GM23338 (cell line): ENCODE data around the gene TGDS. TPM values are rescaled to one million over a fixed set of nuclear protein-coding genes. Genes with fewer than 3 reads are reported as not detected.
A peak's percentile ranks its signal among the peaks of the same experiment; 100 is the strongest.

Experiments
- ATAC-seq: fragments of 200-7000 bp; cut with Tn5 transposase; 3 replicates; pipeline ENCODE4 v1.9.1; 2020
- DNase-seq: peaks from one replicate; pipeline ENCODE4 v3.0.0-alpha.2; 2015; ENCODE audit warnings: low spot score
- H2AFZ ChIP-seq: fragments of 200-600 bp; sonication (generic); 2 replicates; pipeline ENCODE4 v1.8.0; 2016; ENCODE audit warnings: antibody characterized with exemption, mild to moderate bottlenecking, moderate library complexity
- H3F3A ChIP-seq: fragments of 200-600 bp; sonication (generic); replicated peaks from 2 replicates; pipeline ENCODE4 v1.8.0; 2017; ENCODE audit warnings: antibody characterized with exemption, mixed run types, low read depth
- H3K27ac ChIP-seq: fragments of 200-600 bp; sonication (generic); 2 replicates; pipeline ENCODE4 v1.6.1; 2016; ENCODE audit warnings: low read depth
- H3K27me3 ChIP-seq: fragments of 200-600 bp; sonication (generic); 2 replicates; pipeline ENCODE4 v1.8.0; 2016; ENCODE audit warnings: mild to moderate bottlenecking, mixed run types, moderate library complexity; ENCODE audit not compliant: insufficient read depth
- H3K36me3 ChIP-seq: fragments of 200-600 bp; sonication (generic); 2 replicates; pipeline ENCODE4 v1.8.0; 2016; ENCODE audit warnings: mild to moderate bottlenecking; ENCODE audit not compliant: insufficient read depth
- H3K4me1 ChIP-seq: fragments of 200-600 bp; sonication (generic); 2 replicates; pipeline ENCODE4 v1.8.0; 2016; ENCODE audit warnings: mild to moderate bottlenecking, moderate library complexity; ENCODE audit not compliant: insufficient read depth
- H3K4me2 ChIP-seq: fragments of 200-600 bp; sonication (generic); 2 replicates; pipeline ENCODE4 v1.7.1; 2017; ENCODE audit warnings: mixed run types
- H3K4me3 ChIP-seq: fragments of 200-600 bp; sonication (generic); 2 replicates; pipeline ENCODE4 v1.6.1; 2016; ENCODE audit warnings: mixed run types
- H3K79me2 ChIP-seq: fragments of 200-600 bp; sonication (generic); replicated peaks from 2 replicates; pipeline ENCODE4 v1.8.0; 2017; ENCODE audit warnings: mild to moderate bottlenecking; ENCODE audit not compliant: insufficient read depth
- H3K9me2 ChIP-seq: fragments of 200-600 bp; sonication (generic); 2 replicates; pipeline ENCODE4 v1.8.0; 2017; ENCODE audit not compliant: insufficient read depth
- H4K20me1 ChIP-seq: fragments of 200-600 bp; sonication (generic); replicated peaks from 2 replicates; pipeline ENCODE4 v1.8.0; 2017; ENCODE audit warnings: mild to moderate bottlenecking; ENCODE audit not compliant: insufficient read depth
- H3K27ac Mint-ChIP-seq: 2 replicates; pipeline ENCODE4 v1.8.0; 2020; ENCODE audit warnings: inconsistent platforms, mild to moderate bottlenecking, moderate library complexity, mixed read lengths
- H3K27me3 Mint-ChIP-seq: 3 replicates; pipeline ENCODE4 v1.8.0; 2022; ENCODE audit warnings: low read depth, mild to moderate bottlenecking, moderate library complexity, mixed read lengths, inconsistent platforms; ENCODE audit not compliant: insufficient read depth, poor library complexity
- H3K36me3 Mint-ChIP-seq: 3 replicates; pipeline ENCODE4 v1.8.0; 2021; ENCODE audit warnings: low read depth, mild to moderate bottlenecking, inconsistent platforms, moderate library complexity, mixed read lengths
- H3K4me1 Mint-ChIP-seq: 3 replicates; pipeline ENCODE4 v1.8.0; 2020; ENCODE audit warnings: mild to moderate bottlenecking, inconsistent platforms, mixed read lengths
- H3K4me3 Mint-ChIP-seq: 3 replicates; pipeline ENCODE4 v1.8.0; 2021; ENCODE audit warnings: moderate library complexity, mild to moderate bottlenecking, inconsistent platforms, mixed read lengths
- H3K9me3 Mint-ChIP-seq: 3 replicates; pipeline ENCODE4 v1.8.0; 2020; ENCODE audit warnings: moderate library complexity, mild to moderate bottlenecking, inconsistent platforms, mixed read lengths
- CREB1 ChIP-seq: fragments of 250-450 bp; sonication (Bioruptor Pico); IDR thresholded peaks from 2 replicates; pipeline ENCODE4 v1.5.0; 2020; ENCODE audit warnings: low read depth, mild to moderate bottlenecking, moderate library complexity
- CTCF ChIP-seq, 2 experiments: fragments of 200-600 bp in 1 of 2; sonication (generic) in 1 of 2; conservative IDR thresholded peaks; 2 replicates each; pipeline versions ENCODE4 v1.5.1 to v1.6.1; 2016 to 2017; ENCODE audit warnings: antibody characterized with exemption in 2 of 2, low read depth in 2 of 2, mild to moderate bottlenecking in 2 of 2, moderate library complexity in 1 of 2
- EZH2 ChIP-seq: fragments of 200-600 bp; sonication (generic); IDR thresholded peaks from one replicate; pipeline ENCODE4 v1.8.0; 2017; ENCODE audit warnings: antibody characterized with exemption, mild to moderate bottlenecking, low read depth; ENCODE audit not compliant: unreplicated experiment
- JUNB ChIP-seq: IDR thresholded peaks from one replicate; pipeline ENCODE4 v1.6.1; 2016; ENCODE audit warnings: antibody characterized with exemption; ENCODE audit not compliant: unreplicated experiment
- NANOG ChIP-seq: IDR thresholded peaks from 2 replicates; pipeline ENCODE4 v1.6.1; 2016; ENCODE audit warnings: antibody characterized with exemption, borderline replicate concordance
- POLR2AphosphoS5 ChIP-seq: IDR thresholded peaks from 2 replicates; pipeline ENCODE4 v1.6.1; 2016; ENCODE audit warnings: antibody characterized with exemption, low read depth
- STAT1 ChIP-seq: IDR thresholded peaks from one replicate; pipeline ENCODE4 v1.6.1; 2016; ENCODE audit warnings: antibody characterized with exemption; ENCODE audit not compliant: unreplicated experiment
- polyA plus RNA-seq: library from polyadenylated mRNA; unstranded; fragments of >200 nt; fragmentation: Nextera tagmentation; extraction: Ambion mirVana; gene quantifications from 2 replicates; pipeline ENCODE4 v1.2.1, GENCODE V29; 2016
- total RNA-seq: library from RNA; depleted of rRNA; stranded (reverse); fragments of >200 nt; shearing (Covaris generic); gene quantifications from 2 replicates; pipeline ENCODE4 v1.2.3, GENCODE V29; 2014

TGDS gene
- total and polyA plus RNA-seq, 2 experiments from 2014 or later = 18.4 to 19.6 TPM

GRCh38 chr13:94549232-94550061 lies 46.5 kb downstream of the TGDS start:
- peak overlapping the region; percentile 94 for H3K27ac Mint-ChIP-seq
- Histone ChIP-seq H3K36me3 (no peaks in the 10 kb centered on the region), H3K27me3 (no peaks in the 10 kb centered on the region), H3K4me3 (peak overlapping the region; percentile 75), H3K27ac (peak overlapping the region; percentile 95), H3K9me2 (no peaks in the 10 kb centered on the region), H3K79me2 (no peaks in the 10 kb centered on the region), H3K4me2 (peak overlapping the region; percentile 81), H3K4me1 (peaks cover 26% of the 10 kb centered on the region), H4K20me1 (no peaks in the 10 kb centered on the region), H2AFZ (peak overlapping the region; percentile 96), H3F3A (no peaks in the 10 kb centered on the region; the same call in 1 of the 2 replicates)
- ATAC-seq (peak; percentile 82), DNase-seq (peak; percentile 87)
- peak overlapping the region; percentile 83 for H3K4me3 Mint-ChIP-seq
- TF ChIP-seq STAT1 (no peak), POLR2AphosphoS5 (peak; percentile 75), CREB1 (CRISPR knock-in tag) (no peak; the same call in none of the 2 replicates), EZH2 (no peak)
- H3K27me3 Mint-ChIP-seq = peaks cover 20% of the 10 kb centered on the region
- H3K4me1 Mint-ChIP-seq = peaks cover 33% of the 10 kb centered on the region
- peaks cover 6% of the 10 kb centered on the region; the same call in 2 of the 3 replicates for H3K36me3 Mint-ChIP-seq
- peaks cover 9% of the 10 kb centered on the region; the same call in 2 of the 3 replicates for H3K9me3 Mint-ChIP-seq

- H2AFZ ChIP-seq = peak overlapping the region; percentile 86
- H3K4me3 ChIP-seq = peak overlapping the region; percentile 75
- H3K4me3 Mint-ChIP-seq = peak overlapping the region; percentile 83
- DNase-seq (peak; percentile 80), ATAC-seq (peak; percentile 75)
- H3F3A ChIP-seq = no peaks in the 10 kb centered on the region; the same call in 1 of the 2 replicates
- peak overlapping the region; percentile 95 for H3K27ac ChIP-seq
- TF ChIP-seq CTCF (conservative IDR thresholded peaks at IDR 0.05; ENCODE audit: low read depth in 2 of 2) = peak; percentile 30 to 54; a peak in 2 of 4 replicates
- TF ChIP-seq NANOG = no peak
- no peak for TF ChIP-seq EZH2
- TF ChIP-seq JUNB = no peak
- peaks cover 6% of the 10 kb centered on the region; the same call in 2 of the 3 replicates for H3K36me3 Mint-ChIP-seq
- H3K4me2 ChIP-seq = peak overlapping the region; percentile 81
- H3K4me1 ChIP-seq = peaks cover 26% of the 10 kb centered on the region
- H4K20me1 ChIP-seq = no peaks in the 10 kb centered on the region
- no peaks in the 10 kb centered on the region for H3K79me2 ChIP-seq
- H3K4me1 Mint-ChIP-seq = peaks cover 33% of the 10 kb centered on the region
- H3K9me2 ChIP-seq = no peaks in the 10 kb centered on the region
- H3K27me3 ChIP-seq = no peaks in the 10 kb centered on the region
- peak overlapping the region; percentile 94 for H3K27ac Mint-ChIP-seq
- H3K9me3 Mint-ChIP-seq = peaks cover 9% of the 10 kb centered on the region; the same call in 2 of the 3 replicates
- no peaks in the 10 kb centered on the region for H3K36me3 ChIP-seq
- peaks cover 20% of the 10 kb centered on the region for H3K27me3 Mint-ChIP-seq
Measured at GRCh38 chr13:94548821-94549231, 47.1 kb downstream of the TGDS start.
